Limb (tissue), 2 donors: ENCODE results near the gene TTYH3.

Experiments used
- DNase-seq, 2 donors: peaks; one replicate each; pipeline ENCODE4 v3.0.0-alpha.2; 2016; ENCODE audit errors: extremely low spot score in 2 of 2

Gene TTYH3

DNA sequence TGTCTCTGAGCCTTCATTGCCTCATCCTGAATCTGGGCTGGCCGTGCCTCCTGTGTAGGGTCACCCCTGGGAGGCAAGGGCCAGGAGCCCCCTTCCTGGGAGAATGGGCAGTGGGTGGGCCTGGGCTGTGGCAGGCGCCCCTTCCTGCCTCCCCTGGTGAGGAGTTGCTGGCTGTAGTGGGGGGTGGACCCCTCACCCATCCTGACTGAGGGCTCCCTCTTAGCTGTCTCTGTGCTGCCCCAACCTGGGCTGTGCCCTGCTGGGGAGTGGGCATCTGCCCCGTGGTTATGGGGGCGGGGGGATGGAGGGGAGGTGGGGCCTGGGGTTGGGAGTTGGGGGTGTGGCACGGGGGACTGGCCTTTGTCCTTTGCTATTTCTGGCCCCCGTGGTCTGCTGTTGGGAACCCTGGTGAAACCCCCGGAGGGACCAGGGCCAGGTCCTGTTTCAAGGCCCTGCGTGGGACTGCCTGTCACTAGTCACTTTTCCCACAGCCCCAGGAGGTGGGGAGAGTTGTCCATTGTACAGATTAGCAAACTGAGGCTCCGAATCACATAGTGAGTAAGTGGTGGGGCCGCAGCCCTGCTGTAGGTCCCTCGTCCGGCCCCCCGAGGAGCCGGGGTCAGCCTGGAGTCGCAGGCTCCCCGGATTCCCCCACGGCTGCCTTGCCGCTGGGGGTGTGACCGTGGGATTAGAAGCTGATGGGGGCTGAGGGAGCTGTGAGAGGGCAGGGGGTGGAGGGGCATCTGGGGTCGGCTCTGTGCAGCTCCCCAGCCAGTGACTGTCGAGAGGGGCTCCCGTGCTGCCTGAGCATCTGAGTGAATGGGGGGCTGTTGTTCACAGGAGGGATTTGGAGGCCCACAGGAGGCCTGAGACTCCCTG is 2.7 kb downstream of the TTYH3 start:
- DNase-seq, result no peak

GRCh38 chr7:2635148-2635668 is 3.4 kb downstream of the TTYH3 start:
- DNase-seq, result no peak

DNA sequence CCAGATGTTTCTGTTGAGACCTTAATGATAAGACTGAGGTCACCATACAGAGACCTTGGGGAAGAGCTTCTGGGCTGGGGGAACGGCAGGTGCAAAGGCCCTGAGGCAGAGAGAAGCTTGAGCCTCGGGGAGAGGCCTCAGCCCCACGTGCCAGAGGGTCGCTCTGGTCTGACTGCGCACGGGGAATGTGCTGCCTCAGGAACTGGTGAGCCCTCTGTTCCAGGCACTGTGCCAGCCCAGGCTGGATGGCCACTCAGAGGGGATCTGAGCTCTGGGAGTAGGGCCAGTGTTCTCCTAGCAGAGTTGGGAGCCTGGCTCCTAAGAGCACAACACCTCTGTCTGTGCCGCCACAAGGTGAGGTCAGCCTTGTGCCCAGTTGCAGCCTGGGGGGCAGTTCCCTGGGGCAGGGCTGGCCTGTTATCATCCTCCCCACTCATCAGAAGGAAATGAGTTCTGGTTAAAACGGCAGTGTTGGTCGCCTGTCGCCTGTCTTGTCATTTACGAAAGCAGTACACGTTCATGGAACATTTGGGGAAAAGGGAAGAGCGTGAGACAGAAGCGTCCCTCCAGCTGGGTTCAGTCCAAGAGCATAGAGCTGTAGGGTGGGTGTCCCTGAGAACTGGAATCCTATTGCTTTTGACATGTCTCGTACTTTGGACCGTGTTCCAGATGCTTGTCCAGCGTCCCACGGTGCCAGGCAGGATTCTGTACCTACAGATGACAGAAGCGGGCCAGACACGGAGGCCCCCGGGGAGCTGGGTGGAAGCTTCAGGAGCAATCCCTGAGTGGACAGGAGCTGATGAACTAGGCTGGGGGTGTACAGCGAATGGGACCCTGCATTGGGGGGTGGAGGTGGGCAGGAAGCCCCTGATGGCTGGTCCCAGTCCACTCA is 4.3 kb downstream of the TTYH3 start:
- no peak for DNase-seq

DNA sequence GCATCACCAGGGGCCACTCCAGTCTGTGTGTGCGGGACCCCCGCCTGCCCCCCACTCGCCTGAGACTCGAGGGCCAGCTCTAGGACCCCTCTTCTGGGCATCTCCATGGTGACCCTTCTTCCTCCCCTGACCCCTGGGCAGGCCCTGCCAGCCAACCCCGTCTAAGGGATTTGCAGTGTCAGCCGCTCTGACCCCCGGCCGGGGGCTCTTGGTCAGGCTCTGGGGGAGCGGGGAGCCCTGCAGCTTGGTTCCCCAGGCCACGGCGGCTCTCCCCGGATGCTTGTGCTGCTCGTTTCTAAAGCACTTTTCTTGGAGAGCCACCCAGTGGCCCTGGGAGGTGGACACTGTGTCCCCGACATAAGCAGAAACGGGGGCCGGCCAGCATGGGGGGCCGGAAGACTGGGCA is 5.3 kb downstream of the TTYH3 start:
- DNase-seq, result no peak

- DNase-seq, result no peak
Observed at GRCh38 chr7:2637505-2638223, 5.9 kb downstream of the TTYH3 start.

DNA sequence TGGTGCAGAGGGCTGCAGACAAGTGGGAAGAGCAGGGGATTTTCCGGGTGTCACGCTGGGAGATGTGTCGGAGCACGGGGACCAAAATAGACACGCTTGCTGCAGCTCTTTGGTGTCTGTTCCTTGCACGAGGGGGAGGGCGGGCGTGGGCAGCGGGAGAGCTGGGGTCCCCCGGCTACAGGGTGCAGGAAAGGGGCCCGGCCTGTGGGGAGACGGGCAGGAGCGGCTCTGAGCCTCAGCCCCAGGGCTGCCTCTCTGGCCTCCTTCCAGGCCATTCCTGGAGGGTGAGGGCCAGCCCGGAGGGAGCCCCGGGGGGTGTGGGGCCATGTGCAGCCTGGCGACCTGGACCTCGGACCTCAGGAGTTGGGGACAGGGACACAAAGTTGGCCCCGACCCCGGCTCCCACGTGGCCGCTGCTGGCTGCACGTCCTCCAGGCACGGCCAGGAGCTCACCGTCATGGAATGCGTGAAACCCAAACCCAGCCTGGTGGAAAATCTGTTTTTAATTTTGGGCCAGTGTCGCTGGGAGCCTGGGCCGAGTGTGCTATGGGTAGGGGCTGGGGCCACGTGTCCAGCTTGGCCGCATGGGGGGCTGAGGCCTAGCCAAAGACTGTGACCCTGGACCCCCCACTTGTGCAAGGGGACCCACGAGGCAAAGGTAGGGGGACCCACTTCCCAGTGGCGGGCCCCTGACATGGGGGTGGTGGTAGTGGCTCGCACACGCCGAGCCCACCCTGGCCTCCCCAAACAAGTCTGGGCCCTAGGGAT is 6.6 kb downstream of the TTYH3 start:
- peak in 1 of 2 donors; percentile 77 for DNase-seq

DNA sequence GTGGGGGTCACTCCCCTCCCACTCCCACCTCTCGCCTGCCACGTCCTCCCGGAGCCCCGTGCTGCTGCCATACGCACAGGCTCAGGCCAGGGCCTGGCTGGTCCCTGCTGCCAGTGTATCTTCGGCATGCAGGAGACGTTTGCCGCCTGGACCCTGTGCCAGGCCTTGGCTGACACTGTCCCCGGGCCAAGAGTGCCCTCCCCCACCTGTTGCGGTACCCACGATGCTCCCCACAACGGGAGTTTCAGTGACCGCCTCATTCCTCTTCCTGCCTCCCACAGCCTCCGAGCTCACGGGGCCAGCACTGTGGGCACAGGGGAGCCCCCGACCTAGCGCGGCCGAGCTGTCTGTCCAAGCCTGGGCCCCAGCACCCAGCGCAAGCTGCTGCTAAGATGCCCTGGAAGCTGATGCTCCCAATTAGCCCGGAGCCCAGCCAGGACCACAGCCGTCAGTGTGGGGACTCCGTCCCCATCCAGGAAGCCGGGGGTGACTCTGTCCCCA is 7.4 kb downstream of the TTYH3 start:
- no peak for DNase-seq

GRCh38 chr7:2639695-2640481 is 8.1 kb downstream of the TTYH3 start:
- no peak for DNase-seq

GRCh38 chr7:2640482-2640830 is 8.7 kb downstream of the TTYH3 start:
- DNase-seq, result no peak

- DNase-seq, result no peak
Observed at GRCh38 chr7:2640846-2641316, 9.1 kb downstream of the TTYH3 start.

GRCh38 chr7:2641406-2642393 is 9.9 kb downstream of the TTYH3 start:
- peak; percentile 89 for DNase-seq

- DNase-seq, result no peak
Observed at GRCh38 chr7:2643386-2644219, 11.8 kb downstream of the TTYH3 start.

GRCh38 chr7:2644220-2644561 is 12.4 kb downstream of the TTYH3 start:
- no peak for DNase-seq

DNA sequence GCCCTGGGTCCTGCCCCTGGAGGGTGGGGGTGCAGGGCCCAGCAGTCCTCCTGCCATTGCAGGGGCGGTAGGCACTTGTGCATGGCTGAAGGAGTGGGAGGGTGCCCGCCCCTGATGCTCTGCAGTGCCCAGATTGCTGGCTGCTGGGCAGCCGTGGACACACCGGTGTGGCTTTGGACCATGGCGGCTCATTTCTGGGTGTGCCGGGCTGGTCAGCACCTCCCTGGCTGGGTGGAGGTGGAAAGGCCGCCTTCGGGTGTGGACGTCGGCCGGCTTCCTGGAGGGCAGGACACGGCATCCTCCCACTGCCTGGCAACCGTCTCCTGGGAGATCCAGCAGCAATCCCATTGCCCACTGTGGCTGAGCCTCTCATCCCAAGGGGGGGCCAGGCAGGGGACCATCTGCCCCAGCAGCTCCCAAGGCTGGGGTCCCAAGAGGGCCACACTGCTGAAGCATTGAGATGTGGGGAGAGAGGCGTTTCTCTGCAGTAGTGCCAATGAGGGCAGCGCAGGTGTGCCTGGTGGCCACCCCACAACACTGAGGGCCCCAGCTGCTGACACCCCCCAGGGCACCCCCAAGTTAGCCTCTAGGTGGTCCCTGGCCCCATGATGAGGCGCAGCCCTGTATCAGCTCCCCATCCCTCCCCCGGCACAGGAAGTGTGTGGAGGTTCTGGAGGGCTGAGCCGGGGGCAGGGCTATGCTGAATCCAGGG is 12.9 kb downstream of the TTYH3 start:
- peak in 1 of 2 donors; percentile 56 for DNase-seq

GRCh38 chr7:2645274-2645868 is 13.6 kb downstream of the TTYH3 start:
- no peak for DNase-seq

DNA sequence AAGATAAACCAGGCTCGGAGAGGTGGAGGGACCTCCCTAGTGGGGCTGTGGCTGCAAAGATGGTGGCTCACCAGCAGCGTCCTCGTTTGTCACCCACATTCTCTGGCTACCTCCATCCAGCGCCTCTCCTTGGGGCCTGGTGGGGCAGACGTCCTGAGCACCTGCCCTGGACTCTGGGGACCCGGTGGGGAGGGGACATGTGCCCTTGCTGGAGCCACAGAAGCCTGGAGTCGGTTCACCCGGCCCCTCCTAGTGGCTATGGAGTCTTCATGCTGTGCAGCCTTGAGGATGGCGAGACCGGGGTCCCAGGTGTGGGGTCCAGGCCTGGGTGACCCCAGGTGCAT is 14.5 kb downstream of the TTYH3 start:
- DNase-seq, result no peak
